ENCODE results near the gene METAP1D. TPM values are rescaled to one million over a fixed set of nuclear protein-coding genes. Genes with fewer than 3 reads are reported as not detected.

METAP1D gene
- 1 to 10 TPM; 2.5 to 5.2 (median 4.1) TPM for polyA plus RNA-seq (ENCODE audit: low read depth in 6 of 6)

DNA sequence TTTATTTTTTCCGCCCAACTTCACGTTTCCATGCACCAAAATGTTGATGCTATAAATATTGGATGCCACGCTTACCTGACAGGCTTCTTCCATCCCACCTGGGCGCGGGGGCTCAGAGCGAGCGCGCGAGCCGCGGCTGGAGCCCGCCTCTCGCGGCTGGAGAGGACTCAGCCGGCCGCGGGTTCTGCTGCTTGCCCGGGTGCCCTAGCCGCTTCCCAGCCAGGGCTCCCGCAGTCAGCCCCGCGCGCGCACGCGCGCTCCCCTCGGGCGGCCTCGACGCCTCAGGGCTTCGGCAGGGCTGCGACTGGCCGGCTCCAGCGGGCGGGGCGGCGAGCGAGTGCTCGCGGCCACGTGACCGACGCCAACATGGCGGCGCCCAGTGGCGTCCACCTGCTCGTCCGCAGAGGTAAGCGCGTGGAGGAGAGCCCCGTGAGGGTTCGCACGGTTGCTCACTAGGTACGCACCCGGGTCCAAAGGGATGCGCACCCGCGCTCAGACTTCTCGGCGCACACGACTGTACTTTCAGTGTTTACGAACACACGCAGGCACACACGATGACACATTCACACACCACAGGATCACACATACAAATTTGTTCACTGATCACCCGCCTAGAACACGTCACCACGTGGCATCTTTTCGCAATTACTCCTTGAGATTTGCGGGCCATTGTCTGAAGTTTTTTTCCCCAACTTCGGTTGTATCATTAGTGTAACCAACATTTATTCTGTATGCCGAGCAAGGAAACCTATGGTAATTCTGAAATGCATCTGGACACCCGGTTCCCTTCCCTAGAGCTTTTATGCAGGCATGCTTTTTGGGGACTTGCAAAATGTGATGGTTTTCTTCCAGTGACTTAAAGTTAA lies at the start of gene METAP1D:
Gene METAP1D, plus strand, starts transcription at position 350 of the 866 bp plus-strand sequence. Its CDS starts 17 bp downstream, at position 367.
- ATAC-seq (ENCODE audit: low read depth in 2 of 2) = peak; percentile 94 to 96
- Mint-ChIP-seq H3K9me3 (no peaks in the 10 kb centered on the region), H3K27ac (peak within 1 kb of the TSS; percentile 51 to 96 (median 90)), H3K36me3 (no peaks in the 10 kb centered on the region), H3K4me1 (peaks cover 8 to 20% (median 16%) of the 10 kb centered on the region in 3 donors), H3K4me3 (peak within 1 kb of the TSS; percentile 85 to 96 (median 92)), H3K27me3 (peaks cover 8 to 13% (median 12%) of the 10 kb centered on the region in 3 donors)
- peak; percentile 82 for DNase-seq

DNA sequence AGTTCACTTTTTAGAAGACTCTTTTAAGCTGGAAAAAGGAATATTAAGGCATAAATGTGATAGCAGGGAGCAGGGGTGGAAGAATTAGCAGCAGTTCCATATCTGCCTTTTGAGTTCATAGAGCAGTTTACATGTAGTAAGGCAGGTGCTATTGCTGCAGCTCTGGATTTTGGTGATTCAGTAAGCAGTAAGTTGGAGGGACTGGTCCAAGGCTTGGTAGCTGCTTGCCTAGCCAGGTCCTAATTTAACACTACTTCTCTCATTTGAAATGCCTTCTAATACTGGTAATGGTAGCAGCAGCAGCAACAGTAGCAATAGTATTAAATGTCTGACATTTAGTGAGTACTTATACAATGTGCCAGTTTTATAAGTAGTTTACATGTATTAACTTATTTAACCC lies 47.5 kb upstream of the METAP1D start:
- Mint-ChIP-seq H3K36me3 (peaks cover 0 to 12% of the 10 kb centered on the region in 2 donors), H3K27me3 (no peaks in the 10 kb centered on the region), H3K4me1 (peaks cover 0 to 8% (median 0%) of the 10 kb centered on the region in 3 donors), H3K9me3 (no peaks in the 10 kb centered on the region), H3K27ac (no peak overlapping the region), H3K4me3 (no peak overlapping the region)
- ATAC-seq (ENCODE audit: low read depth in 2 of 2) (no peak), DNase-seq (no peak)

DNA sequence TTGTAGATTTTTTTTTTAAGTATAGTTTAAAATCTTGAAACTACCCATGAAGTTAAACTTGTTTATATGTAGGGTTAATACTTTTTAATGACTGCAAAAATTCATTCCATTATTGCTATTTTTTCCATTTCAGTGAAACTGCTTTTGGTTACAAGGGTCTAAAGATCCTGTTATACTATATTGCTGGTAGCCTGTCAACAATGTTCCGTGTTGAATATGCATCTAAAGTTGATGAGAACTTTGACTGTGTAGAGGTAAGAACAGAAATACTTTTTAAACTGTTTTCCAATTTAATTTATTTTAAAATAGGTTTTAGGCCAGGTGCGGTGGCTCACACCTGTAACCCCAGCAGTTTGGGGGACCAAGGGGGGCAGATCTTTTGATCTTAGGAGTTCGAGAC lies 47.0 kb upstream of the METAP1D start:
- no peak overlapping the region for H3K27ac Mint-ChIP-seq
- no peak for ATAC-seq (ENCODE audit: low read depth in 2 of 2)
- H3K27me3 Mint-ChIP-seq = no peaks in the 10 kb centered on the region

DNA sequence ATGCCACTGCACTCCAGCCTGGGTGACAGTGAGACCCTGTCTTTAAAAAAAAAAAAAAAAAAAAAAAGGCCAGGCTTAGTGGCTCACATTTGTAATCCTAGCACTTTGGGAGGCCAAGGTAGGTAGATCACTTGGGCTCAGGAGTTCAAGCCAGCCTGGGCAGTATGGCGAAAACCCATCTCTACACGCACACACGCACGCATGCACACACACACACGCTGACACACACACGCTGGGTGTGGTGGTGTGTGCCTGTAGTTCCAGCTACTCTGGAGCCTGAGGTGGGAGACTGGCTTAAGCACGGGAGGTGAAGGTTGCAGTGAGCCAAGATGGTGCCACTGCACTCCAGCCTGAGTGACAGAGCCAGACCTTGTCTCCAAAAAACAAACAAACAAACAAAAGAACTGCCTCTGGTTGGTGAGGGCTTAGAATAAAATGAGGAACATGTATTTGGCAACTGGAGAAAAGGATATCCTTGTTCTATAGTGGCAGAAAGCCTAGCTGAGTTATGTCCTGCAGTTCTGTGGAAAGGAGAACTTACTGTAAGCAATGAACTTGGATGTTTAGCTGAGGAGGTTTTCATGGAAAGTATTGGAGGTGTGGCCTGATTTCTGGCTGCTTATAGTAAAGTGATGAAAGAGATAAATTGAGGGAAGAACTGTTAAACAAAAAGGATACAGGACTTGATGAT lies 43.5 kb upstream of the METAP1D start:
- no peaks in the 10 kb centered on the region for H3K27me3 Mint-ChIP-seq
- H3K4me1 Mint-ChIP-seq = peaks cover 0 to 14% (median 3%) of the 10 kb centered on the region in 3 donors
- H3K27ac Mint-ChIP-seq = peak overlapping the region in 1 of 6 donors; percentile 17
- no peaks in the 10 kb centered on the region for H3K9me3 Mint-ChIP-seq
- DNase-seq = no peak
- no peak overlapping the region for H3K4me3 Mint-ChIP-seq
- H3K36me3 Mint-ChIP-seq = peaks cover 0 to 23% of the 10 kb centered on the region in 2 donors
- ATAC-seq (ENCODE audit: low read depth in 2 of 2) = no peak

More for the DNA sequence above, 47.0 kb upstream of the METAP1D start:
- Mint-ChIP-seq H3K9me3 (no peaks in the 10 kb centered on the region), H3K36me3 (peaks cover 0 to 12% of the 10 kb centered on the region in 2 donors), H3K4me3 (no peak overlapping the region), H3K4me1 (peaks cover 0 to 8% (median 0%) of the 10 kb centered on the region in 3 donors)
- DNase-seq = no peak

DNA sequence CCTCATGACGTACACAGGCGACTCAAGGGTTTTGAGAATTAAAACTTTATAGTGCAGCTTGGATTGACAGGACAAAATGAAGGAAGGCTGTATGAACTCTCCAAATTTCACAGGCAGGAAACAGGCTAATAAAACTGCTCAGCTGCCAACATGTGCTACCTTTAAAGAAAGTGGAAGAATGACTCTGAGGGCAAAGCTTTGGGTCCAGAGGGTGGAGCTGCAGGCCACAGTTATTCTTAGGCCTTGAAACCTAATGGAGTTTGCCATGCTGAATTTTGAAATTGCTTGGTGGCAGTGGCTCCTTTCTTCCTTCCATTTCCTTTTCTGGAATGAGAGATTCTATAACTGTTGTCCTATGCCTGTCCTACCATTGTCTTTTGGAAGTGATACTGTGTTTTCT lies 42.7 kb upstream of the METAP1D start:
- DNase-seq (no peak), ATAC-seq (ENCODE audit: low read depth in 2 of 2) (no peak)
- Mint-ChIP-seq H3K27ac (peak overlapping the region in 1 of 6 donors; percentile 8), H3K27me3 (no peaks in the 10 kb centered on the region), H3K4me1 (peaks cover 0 to 14% (median 3%) of the 10 kb centered on the region in 3 donors), H3K9me3 (no peaks in the 10 kb centered on the region), H3K4me3 (no peak overlapping the region), H3K36me3 (peaks cover 0 to 24% of the 10 kb centered on the region in 2 donors)

DNA sequence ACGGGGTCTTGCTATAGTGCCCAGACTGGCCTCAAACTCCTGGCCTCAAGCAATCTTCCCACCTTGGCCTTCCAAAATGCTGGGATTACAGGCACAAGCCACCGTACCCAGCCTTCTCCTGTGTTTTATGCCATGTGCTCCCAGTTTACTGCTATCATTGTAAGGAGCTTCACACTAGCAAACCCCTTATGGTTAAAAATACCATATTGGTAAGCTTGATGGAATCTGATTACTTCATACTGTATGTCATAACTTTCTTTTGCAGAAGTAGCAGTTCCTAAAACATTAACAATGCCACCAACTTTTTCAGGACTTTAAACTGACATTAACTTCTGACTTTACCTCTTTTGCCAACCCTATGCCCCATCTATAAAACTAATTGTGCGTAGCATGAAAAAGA lies 41.3 kb upstream of the METAP1D start:
- H3K4me1 Mint-ChIP-seq = peaks cover 0 to 14% (median 3%) of the 10 kb centered on the region in 3 donors
- no peak for DNase-seq
- peaks cover 0 to 24% of the 10 kb centered on the region in 2 donors for H3K36me3 Mint-ChIP-seq
- no peak overlapping the region for H3K4me3 Mint-ChIP-seq
- H3K9me3 Mint-ChIP-seq = no peaks in the 10 kb centered on the region
- H3K27me3 Mint-ChIP-seq = no peaks in the 10 kb centered on the region
- ATAC-seq (ENCODE audit: low read depth in 2 of 2) = no peak
- no peak overlapping the region for H3K27ac Mint-ChIP-seq

DNA sequence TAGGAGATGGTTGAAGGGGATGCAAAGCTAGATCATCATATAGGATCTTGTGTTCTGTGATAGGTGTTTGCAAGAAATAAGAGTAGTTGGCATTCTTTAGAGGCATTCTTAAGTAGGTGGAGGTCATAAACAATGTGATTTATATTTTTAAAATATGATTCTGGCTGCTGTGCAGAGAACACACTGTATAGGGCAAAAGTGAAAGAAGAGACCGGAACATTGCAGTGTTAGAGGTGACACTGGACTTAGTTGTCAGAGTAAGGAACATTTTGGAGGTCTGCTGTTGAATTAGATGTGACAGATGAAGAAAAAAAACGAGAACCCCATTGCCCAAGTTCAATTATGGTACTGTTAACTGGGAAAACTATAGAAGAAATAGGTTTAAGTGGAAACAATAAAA lies 39.8 kb upstream of the METAP1D start:
- Mint-ChIP-seq H3K9me3 (no peaks in the 10 kb centered on the region), H3K36me3 (peaks cover 0 to 16% of the 10 kb centered on the region in 2 donors), H3K27me3 (no peaks in the 10 kb centered on the region), H3K4me3 (no peak overlapping the region), H3K4me1 (peaks cover 0 to 14% (median 3%) of the 10 kb centered on the region in 3 donors), H3K27ac (peak overlapping the region in 1 of 6 donors; percentile 68)
- ATAC-seq (ENCODE audit: low read depth in 2 of 2) (no peak), DNase-seq (no peak)

DNA sequence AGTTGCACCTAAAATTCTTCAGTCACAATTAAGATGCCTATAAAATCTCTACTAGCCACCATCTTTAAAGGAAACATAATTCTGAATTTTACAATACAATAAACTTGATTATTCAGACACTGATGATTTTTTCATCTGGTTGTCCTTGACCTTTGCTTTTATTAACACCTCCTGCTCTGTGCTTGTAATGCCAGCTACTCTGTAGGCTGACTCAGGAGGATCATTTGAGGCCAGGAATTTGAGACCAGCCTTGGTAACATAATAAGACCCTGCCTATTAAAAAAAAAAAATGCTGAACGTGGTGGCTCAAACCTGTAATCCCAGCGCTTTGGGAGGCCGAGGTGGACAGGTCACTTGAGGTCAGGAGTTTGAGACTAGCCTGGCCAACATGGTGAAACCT lies 39.2 kb upstream of the METAP1D start:
- no peak for ATAC-seq (ENCODE audit: low read depth in 2 of 2)
- peaks cover 0 to 14% (median 3%) of the 10 kb centered on the region in 3 donors for H3K4me1 Mint-ChIP-seq
- H3K36me3 Mint-ChIP-seq = peaks cover 0 to 13% of the 10 kb centered on the region in 2 donors
- DNase-seq = no peak
- no peaks in the 10 kb centered on the region for H3K27me3 Mint-ChIP-seq
- peak overlapping the region in 1 of 8 donors; percentile 60 for H3K4me3 Mint-ChIP-seq
- H3K9me3 Mint-ChIP-seq = no peaks in the 10 kb centered on the region
- H3K27ac Mint-ChIP-seq = no peak overlapping the region

DNA sequence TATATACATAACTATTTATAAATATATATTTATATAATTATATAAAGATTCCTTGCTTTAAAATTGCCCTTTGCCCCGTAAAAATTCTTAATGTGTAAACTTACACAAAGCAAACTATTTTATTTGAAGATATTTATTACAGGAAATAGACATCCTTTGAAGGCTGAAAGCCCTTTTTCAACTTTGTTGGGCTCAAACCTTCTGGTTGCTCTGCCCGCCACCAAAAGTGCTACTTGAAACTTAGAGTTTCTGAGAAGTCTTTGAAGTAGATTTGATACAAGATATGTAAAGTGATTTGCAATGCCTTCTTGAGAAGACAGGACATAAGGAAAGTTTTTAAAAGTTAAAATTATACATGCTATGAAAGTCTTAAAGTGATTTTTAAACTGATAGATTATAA lies 36.6 kb upstream of the METAP1D start:
- no peak overlapping the region for H3K27ac Mint-ChIP-seq
- peaks cover 0 to 21% of the 10 kb centered on the region in 2 donors for H3K36me3 Mint-ChIP-seq
- DNase-seq (no peak), ATAC-seq (ENCODE audit: low read depth in 2 of 2) (no peak)
- no peaks in the 10 kb centered on the region for H3K27me3 Mint-ChIP-seq
- H3K9me3 Mint-ChIP-seq = no peaks in the 10 kb centered on the region
- H3K4me1 Mint-ChIP-seq = peaks cover 0 to 6% (median 3%) of the 10 kb centered on the region in 3 donors
- no peak overlapping the region for H3K4me3 Mint-ChIP-seq

DNA sequence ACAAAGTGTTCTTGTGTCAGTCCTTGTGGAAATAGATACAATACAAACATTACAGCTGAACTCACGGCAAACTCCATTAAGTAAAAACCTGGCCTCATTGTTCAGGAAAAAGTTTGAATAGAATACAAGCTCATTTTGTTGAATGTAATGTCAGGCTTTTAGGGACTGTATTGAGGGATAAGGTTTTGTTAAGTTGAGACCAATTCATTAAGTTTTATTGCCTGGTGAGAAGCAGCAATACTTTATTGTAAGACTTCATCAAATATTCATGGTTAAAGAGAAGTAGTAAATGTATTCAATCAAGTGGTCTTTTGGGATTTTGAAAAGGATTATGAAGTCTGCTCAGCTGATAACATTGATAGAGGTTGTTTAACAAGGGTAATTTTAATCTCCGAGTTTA lies 35.4 kb upstream of the METAP1D start:
- H3K27me3 Mint-ChIP-seq = no peaks in the 10 kb centered on the region
- H3K9me3 Mint-ChIP-seq = no peaks in the 10 kb centered on the region
- no peak overlapping the region for H3K4me3 Mint-ChIP-seq
- ATAC-seq (ENCODE audit: low read depth in 2 of 2) (no peak), DNase-seq (no peak)
- no peak overlapping the region for H3K27ac Mint-ChIP-seq
- peaks cover 0 to 6% (median 0%) of the 10 kb centered on the region in 3 donors for H3K4me1 Mint-ChIP-seq
- H3K36me3 Mint-ChIP-seq = peaks cover 0 to 29% of the 10 kb centered on the region in 2 donors

DNA sequence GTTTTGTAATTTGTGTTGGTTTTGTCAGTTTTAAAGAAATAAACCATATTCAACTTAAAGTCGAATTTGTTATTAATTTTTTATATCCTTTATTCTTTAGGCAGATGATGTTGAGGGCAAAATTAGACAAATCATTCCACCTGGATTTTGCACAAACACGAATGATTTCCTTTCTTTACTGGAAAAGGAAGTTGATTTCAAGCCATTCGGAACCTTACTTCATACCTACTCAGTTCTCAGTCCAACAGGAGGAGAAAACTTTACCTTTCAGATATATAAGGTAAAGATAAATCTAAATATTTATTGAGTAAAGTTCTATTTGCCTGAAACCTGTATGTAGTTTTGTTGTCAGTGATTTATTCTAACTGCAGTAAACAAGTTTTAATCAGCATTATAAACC lies 34.5 kb upstream of the METAP1D start:
- peaks cover 0 to 24% of the 10 kb centered on the region in 2 donors for H3K36me3 Mint-ChIP-seq
- no peak for ATAC-seq (ENCODE audit: low read depth in 2 of 2)
- no peak overlapping the region for H3K27ac Mint-ChIP-seq

DNA sequence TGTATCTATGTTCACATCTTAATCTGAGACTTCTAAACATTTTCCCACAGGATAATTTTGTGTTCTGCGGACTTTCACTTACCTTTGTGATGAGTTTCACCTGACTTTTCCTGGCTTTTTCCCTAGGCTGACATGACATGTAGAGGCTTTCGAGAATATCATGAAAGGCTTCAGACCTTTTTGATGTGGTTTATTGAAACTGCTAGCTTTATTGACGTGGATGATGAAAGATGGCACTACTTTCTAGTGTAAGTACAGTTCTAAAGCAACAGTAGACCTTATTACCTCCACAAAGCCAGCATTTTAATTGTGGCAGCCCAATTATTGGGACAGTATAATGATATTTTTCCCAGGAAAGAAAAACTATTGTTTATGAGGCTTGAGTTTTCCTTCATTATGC lies 34.1 kb upstream of the METAP1D start:
- H3K4me3 Mint-ChIP-seq = no peak overlapping the region
- no peaks in the 10 kb centered on the region for H3K4me1 Mint-ChIP-seq
- H3K9me3 Mint-ChIP-seq = no peaks in the 10 kb centered on the region
- no peak overlapping the region for H3K27ac Mint-ChIP-seq
- DNase-seq (no peak), ATAC-seq (ENCODE audit: low read depth in 2 of 2) (no peak)
- H3K36me3 Mint-ChIP-seq = peaks cover 0 to 24% of the 10 kb centered on the region in 2 donors
- no peaks in the 10 kb centered on the region for H3K27me3 Mint-ChIP-seq

More for the DNA sequence above, 34.5 kb upstream of the METAP1D start:
- Mint-ChIP-seq H3K4me3 (no peak overlapping the region), H3K9me3 (no peaks in the 10 kb centered on the region), H3K27me3 (no peaks in the 10 kb centered on the region), H3K4me1 (no peaks in the 10 kb centered on the region)
- DNase-seq = no peak

DNA sequence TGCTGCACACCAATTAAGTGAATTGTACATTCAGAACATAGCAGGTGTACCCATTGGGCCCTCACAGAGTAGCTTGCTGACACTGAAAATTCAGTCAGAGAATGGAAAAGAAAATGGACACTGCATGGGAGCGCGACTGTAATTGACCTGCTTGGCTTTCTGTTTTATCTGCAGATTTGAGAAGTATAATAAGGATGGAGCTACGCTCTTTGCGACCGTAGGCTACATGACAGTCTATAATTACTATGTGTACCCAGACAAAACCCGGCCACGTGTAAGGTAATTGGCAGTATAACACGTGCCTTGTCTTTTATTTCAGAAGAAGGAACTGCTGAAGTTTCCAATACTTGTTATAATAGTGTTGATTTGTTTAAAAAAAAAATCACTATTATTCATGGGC lies 33.5 kb upstream of the METAP1D start:
- ATAC-seq (ENCODE audit: low read depth in 2 of 2) (no peak), DNase-seq (no peak)
- peak overlapping the region in 1 of 6 donors; percentile 17 for H3K27ac Mint-ChIP-seq
- peaks cover 0 to under 1% (median 0%) of the 10 kb centered on the region in 7 donors for H3K9me3 Mint-ChIP-seq
- H3K4me3 Mint-ChIP-seq = no peak overlapping the region
- H3K27me3 Mint-ChIP-seq = no peaks in the 10 kb centered on the region
- H3K4me1 Mint-ChIP-seq = no peaks in the 10 kb centered on the region
- peaks cover 0 to 21% of the 10 kb centered on the region in 2 donors for H3K36me3 Mint-ChIP-seq
